Tibial nerve (tissue), 4 donors: ENCODE measurements around the gene SAPCD2. TPM values are rescaled to one million over a fixed set of nuclear protein-coding genes. Genes with fewer than 3 reads are reported as not detected.

ENCODE experiments used
- DNase-seq, 2 donors: peaks; one replicate each; pipeline ENCODE4 v3.0.0-alpha.2; 2019; ENCODE audit warnings: low spot score in 2 of 2
- H3K27ac ChIP-seq, 4 donors: fragments of 200-600 bp; sonication (generic) in 3 of 4; one replicate each; pipeline ENCODE4 v1.5.1; 2017 to 2019; ENCODE audit warnings: mild to moderate bottlenecking in 1 of 4
- H3K27me3 ChIP-seq, 2 donors: fragments of 200-600 bp; sonication (generic) in 1 of 2; one replicate each; pipeline versions ENCODE4 v1.5.1 to v1.6.0; 2017 to 2019
- H3K36me3 ChIP-seq, 3 donors: fragments of 200-600 bp; sonication (generic); one replicate each; pipeline ENCODE4 v1.5.1; 2018 to 2019
- H3K4me1 ChIP-seq, 4 donors: fragments of 200-600 bp; sonication (generic) in 3 of 4; one replicate each; pipeline ENCODE4 v1.5.1; 2017 to 2019
- H3K4me3 ChIP-seq, 4 donors: fragments of 200-600 bp; sonication (generic) in 3 of 4; one replicate each; pipeline ENCODE4 v1.5.1; 2017 to 2019; ENCODE audit warnings: mild to moderate bottlenecking in 1 of 4, moderate library complexity in 1 of 4
- H3K9me3 ChIP-seq, 4 donors: fragments of 200-600 bp; sonication (generic) in 3 of 4; one replicate each; pipeline ENCODE4 v1.5.1; 2017 to 2019
- EP300 ChIP-seq, 2 donors: sonication (generic); formaldehyde crosslinking; IDR thresholded peaks; one replicate each; pipeline ENCODE4 v1.6.1; 2017; ENCODE audit warnings: antibody characterized with exemption in 2 of 2, mild to moderate bottlenecking in 1 of 2
- POLR2A ChIP-seq, 2 donors: fragments of 450-650 bp; IDR thresholded peaks; one replicate each; pipeline ENCODE4 v1.6.1; 2017; ENCODE audit warnings: antibody characterized with exemption in 2 of 2, mild to moderate bottlenecking in 2 of 2, moderate library complexity in 2 of 2
- WGBS, 2 donors: methylation state at CpG; one replicate each; pipeline ENCODE4 v1.1.5; 2018; 5-methylcytosine and 5-hydroxymethylcytosine counted together
- total RNA-seq, 4 donors: library from RNA; depleted of rRNA; stranded (reverse); fragments of >200 nt; gene quantifications; one replicate each; pipeline ENCODE4 v1.1.0, GENCODE V29; 2016
- TF ChIP-seq, protein P1 (sequence below), 5 experiments: fragments of 200-600 bp in 3 of 5; fragments of 450-650 bp in 2 of 5; sonication (generic) in 3 of 5; IDR thresholded peaks; one replicate each; pipeline ENCODE4 v1.5.1; 2016 to 2019; ENCODE audit warnings: antibody characterized with exemption in 5 of 5, mild to moderate bottlenecking in 3 of 5, moderate library complexity in 2 of 5

SAPCD2 gene
- total RNA-seq, 4 donors from 2014 or later: 0.22 to 0.90 TPM; not detected in 2

DNA sequence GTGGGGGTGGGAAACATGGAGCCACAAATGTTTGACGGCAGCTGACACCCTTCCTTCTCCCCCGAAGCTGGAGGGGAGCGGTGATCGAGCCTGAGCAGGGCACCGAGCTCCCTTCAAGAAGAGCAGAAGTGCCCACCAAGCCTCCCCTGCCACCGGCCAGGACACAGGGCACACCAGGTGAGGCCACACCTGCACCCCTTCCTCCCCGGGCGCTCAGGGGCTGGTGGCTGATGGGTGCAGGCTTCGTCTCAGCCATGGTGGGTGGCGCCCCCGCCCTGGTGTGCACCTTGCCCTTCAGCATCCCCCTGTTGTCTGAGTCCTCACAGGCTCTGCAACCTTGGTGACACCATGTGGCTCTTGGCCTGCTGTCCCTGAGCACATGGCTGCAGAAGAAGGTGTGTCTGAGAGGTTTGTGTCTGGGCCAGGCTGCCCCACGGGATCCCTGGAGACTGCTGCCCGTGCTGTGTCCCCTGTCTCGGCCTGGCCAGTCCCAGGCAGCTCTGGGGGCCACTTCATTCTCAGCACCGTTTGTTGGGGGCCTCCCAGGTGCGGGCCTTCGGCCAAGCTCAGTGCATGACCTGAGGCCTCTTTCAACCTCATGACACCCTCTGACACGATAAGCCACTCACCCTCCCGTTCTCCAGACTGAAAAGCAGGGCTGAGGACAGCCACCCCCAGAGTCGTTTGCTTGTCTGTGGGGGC lies 27.6 kb upstream of the SAPCD2 start:
- no peak for DNase-seq
- Histone ChIP-seq H3K36me3 (peaks cover 8 to 97% (median 14%) of the 10 kb centered on the region in 3 donors), H3K27ac (no peak overlapping the region), H3K4me1 (no peaks in the 10 kb centered on the region), H3K9me3 (no peaks in the 10 kb centered on the region), H3K4me3 (no peak overlapping the region), H3K27me3 (no peaks in the 10 kb centered on the region)
- TF ChIP-seq, protein P1, sequence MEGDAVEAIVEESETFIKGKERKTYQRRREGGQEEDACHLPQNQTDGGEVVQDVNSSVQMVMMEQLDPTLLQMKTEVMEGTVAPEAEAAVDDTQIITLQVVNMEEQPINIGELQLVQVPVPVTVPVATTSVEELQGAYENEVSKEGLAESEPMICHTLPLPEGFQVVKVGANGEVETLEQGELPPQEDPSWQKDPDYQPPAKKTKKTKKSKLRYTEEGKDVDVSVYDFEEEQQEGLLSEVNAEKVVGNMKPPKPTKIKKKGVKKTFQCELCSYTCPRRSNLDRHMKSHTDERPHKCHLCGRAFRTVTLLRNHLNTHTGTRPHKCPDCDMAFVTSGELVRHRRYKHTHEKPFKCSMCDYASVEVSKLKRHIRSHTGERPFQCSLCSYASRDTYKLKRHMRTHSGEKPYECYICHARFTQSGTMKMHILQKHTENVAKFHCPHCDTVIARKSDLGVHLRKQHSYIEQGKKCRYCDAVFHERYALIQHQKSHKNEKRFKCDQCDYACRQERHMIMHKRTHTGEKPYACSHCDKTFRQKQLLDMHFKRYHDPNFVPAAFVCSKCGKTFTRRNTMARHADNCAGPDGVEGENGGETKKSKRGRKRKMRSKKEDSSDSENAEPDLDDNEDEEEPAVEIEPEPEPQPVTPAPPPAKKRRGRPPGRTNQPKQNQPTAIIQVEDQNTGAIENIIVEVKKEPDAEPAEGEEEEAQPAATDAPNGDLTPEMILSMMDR (IDR thresholded peaks at IDR 0.05): no peak
- TF ChIP-seq POLR2A (IDR thresholded peaks at IDR 0.05) (no peak), EP300 (IDR thresholded peaks at IDR 0.05) (no peak)
- 87 to 91% methylated on average over 14 to 19 of the region's 20 CpGs for WGBS, 2 donors

DNA sequence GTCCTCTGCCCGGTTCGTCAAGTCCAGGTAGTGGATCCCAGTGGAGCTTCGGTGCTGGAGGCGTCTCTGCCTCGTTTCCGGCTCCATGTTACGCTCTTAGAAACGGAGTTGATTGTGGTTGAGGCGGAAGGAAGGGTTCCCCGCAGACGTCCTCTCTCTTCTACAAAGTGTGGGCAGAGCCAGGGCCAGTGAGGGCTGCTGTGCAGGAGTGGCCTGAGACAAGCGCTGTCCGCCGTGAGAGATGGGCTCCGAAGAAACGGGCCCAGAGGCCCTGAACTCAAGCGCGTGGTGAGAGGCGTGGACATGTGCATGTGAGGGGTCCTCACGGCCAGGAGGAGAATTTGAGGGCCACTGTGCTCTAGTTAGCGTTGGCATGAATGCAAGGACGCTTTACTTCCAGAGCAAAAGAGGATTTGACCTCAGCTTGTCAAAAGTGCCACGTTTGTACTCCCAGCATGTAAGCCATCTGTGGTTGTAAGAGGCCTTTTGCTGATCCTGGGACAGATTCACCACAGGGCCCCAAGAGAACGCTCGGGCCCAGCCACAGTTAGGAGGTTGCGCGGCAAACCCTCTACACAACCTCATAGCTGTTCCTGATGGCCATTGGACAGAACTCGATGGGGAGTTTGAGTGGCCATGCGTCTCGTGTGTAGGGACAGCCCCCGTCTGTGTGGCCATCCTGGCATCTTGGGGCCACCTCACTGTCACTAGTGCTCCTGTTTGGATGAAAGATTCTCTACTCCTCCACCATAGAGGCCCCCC lies 26.6 kb upstream of the SAPCD2 start:
- Histone ChIP-seq H3K9me3 (no peaks in the 10 kb centered on the region), H3K36me3 (peaks cover 8 to 97% (median 10%) of the 10 kb centered on the region in 3 donors), H3K4me1 (no peaks in the 10 kb centered on the region), H3K4me3 (no peak overlapping the region), H3K27ac (no peak overlapping the region), H3K27me3 (no peaks in the 10 kb centered on the region)
- DNase-seq: no peak
- WGBS, 2 donors: 90 to 91% methylated on average over 26 to 31 of the region's 31 CpGs
- TF ChIP-seq EP300 (IDR thresholded peaks at IDR 0.05) (no peak), POLR2A (IDR thresholded peaks at IDR 0.05) (no peak)
- TF ChIP-seq, protein P1 (IDR thresholded peaks at IDR 0.05): no peak

DNA sequence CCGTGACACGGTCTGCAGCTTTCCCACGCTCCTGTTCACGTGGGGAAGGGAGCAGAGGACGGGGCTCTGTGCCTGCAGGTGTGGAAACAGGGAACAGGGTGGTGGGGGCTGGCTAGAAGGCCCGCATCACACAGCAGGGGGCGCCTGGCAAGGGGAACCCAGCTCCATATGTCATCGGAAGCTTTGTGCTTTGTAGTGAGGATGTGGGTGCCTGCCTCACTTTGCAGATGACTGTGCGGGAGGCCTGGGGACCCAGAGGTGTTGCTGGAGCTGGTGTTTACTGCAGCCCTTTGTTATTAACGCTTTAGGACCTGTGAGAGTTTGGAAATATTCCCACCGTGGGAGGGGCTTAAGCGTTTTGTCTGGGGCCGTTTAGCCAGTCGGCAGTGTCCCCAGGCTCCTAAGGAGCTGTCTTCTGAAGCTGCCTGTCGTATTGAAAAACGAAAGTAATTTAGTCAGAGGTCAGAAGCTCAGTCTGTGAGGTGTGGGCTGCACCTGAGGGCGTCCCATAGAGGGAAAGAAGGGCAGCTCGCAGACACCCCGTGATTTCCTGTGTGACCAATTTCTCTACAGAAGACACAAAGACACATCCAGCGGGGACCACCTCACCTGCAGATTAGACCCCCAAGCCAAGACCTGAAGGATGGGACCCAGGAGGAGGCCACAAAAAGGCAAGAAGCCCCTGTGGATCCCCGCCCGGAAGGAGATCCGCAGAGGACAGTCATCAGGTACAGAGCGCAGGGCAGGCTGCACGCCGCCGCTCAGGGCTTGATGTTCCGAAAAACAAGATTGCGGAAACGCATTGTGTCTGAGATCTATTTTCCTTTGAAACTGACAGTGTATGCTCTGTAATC lies 25.5 kb upstream of the SAPCD2 start:
- Histone ChIP-seq H3K27ac (peak overlapping the region in 1 of 4 donors; percentile 65), H3K4me3 (no peak overlapping the region), H3K9me3 (no peaks in the 10 kb centered on the region), H3K36me3 (peaks cover 0 to 97% (median 8%) of the 10 kb centered on the region in 3 donors), H3K4me1 (no peaks in the 10 kb centered on the region), H3K27me3 (no peaks in the 10 kb centered on the region)
- 75 to 76% methylated on average over 30 of the region's 30 CpGs for WGBS, 2 donors
- no peak for TF ChIP-seq POLR2A (IDR thresholded peaks at IDR 0.05)
- no peak for TF ChIP-seq EP300 (IDR thresholded peaks at IDR 0.05)
- TF ChIP-seq, protein P1 (IDR thresholded peaks at IDR 0.05): peak in 1 of 5 experiments; percentile 26
- no peak for DNase-seq

DNA sequence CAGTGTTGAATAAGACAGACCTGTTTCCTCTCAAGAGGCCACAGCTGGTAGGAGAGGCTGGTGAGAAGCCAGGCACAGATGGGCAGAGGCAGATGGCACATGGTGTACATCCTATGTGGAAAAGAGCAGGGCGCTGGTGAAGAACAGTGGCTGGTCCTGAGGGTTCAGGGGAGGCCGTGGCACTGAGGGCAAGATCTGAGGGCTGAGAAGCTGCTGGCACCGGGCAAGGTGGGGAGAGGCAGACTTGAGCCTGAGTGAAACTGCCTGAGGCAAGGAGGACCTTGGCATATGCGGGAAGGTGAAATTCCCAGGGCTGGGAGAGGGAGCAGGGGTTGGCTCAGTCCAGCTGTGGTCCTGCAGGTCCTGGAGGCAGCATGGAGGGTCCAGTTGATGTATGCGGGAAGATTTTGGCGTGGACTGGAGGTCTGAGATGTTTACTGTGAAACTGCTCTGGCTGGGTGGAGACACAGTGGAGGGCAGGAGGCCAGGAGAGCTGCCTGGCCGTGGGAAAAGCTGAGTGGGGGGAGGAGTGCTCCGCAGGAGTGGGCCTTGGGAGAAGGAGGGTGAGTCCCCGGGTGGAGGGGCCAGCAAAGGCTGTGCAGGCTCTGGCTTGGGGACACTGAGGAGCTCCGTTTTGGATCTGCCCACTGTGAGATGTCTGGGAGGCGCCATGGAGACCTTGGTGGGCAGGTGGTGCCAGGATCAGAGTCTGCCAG lies 19.0 kb upstream of the SAPCD2 start:
- no peaks in the 10 kb centered on the region for H3K27me3 ChIP-seq
- no peak for DNase-seq
- peaks cover 0 to 42% (median 18%) of the 10 kb centered on the region in 4 donors for H3K4me1 ChIP-seq
- WGBS, 2 donors: 76 to 80% methylated on average over 11 of the region's 11 CpGs
- peaks cover 0 to 58% (median 0%) of the 10 kb centered on the region in 3 donors for H3K36me3 ChIP-seq
- H3K4me3 ChIP-seq: no peak overlapping the region
- H3K9me3 ChIP-seq: no peaks in the 10 kb centered on the region
- TF ChIP-seq POLR2A (IDR thresholded peaks at IDR 0.05) (no peak), EP300 (IDR thresholded peaks at IDR 0.05) (no peak)
- TF ChIP-seq, protein P1 (IDR thresholded peaks at IDR 0.05): no peak
- no peak overlapping the region for H3K27ac ChIP-seq
